Type B pancreatic cell (in vitro differentiated cells): ENCODE data around the gene GNA15. TPM values are rescaled to one million over a fixed set of nuclear protein-coding genes. Genes with fewer than 3 reads are reported as not detected.
"Not testable (repeated sequence)": the region's sequence is repeated elsewhere in the genome, so short reads cannot be mapped to it uniquely, and the experiment has no call there.

Experiments
- DNase-seq: peaks from one replicate; pipeline ENCODE4 v3.0.0; 2021; ENCODE audit warnings: mixed read lengths; ENCODE audit not compliant: unreplicated experiment; ENCODE audit errors: extremely low spot score
- H3K27ac Mint-ChIP-seq: 2 replicates; pipeline ENCODE4 v1.8.0; 2021; ENCODE audit warnings: mild to moderate bottlenecking, mixed read lengths
- H3K27me3 Mint-ChIP-seq: 2 replicates; pipeline ENCODE4 v1.8.0; 2021; ENCODE audit warnings: mixed read lengths
- H3K36me3 Mint-ChIP-seq: 2 replicates; pipeline ENCODE4 v1.8.0; 2021; ENCODE audit warnings: mixed read lengths
- H3K4me1 Mint-ChIP-seq: one replicate; pipeline ENCODE4 v1.8.0; 2021; ENCODE audit warnings: mixed read lengths; ENCODE audit not compliant: unreplicated experiment
- H3K4me3 Mint-ChIP-seq: 2 replicates; pipeline ENCODE4 v1.8.0; 2021; ENCODE audit warnings: mild to moderate bottlenecking, mixed read lengths
- H3K9me3 Mint-ChIP-seq: 2 replicates; pipeline ENCODE4 v1.8.0; 2021; ENCODE audit warnings: mixed read lengths
- CTCF ChIP-seq: fragments of 200-600 bp; sonication (generic); conservative IDR thresholded peaks from 2 replicates; pipeline ENCODE4 v1.5.0; 2021; ENCODE audit warnings: antibody characterized with exemption, mild to moderate bottlenecking
- total RNA-seq: library from RNA; stranded (reverse); gene quantifications from 2 replicates; pipeline ENCODE4 v1.2.1, GENCODE V29; 2021; ENCODE audit warnings: low replicate concordance

Gene GNA15
- total RNA-seq, 1 donor from 2014 or later, result 1.6 TPM

GRCh38 chr19:3167533-3168272, 31.9 kb downstream of the GNA15 start:
- Mint-ChIP-seq H3K9me3 (no peaks in the 10 kb centered on the region), H3K4me3 (no peak overlapping the region), H3K36me3 (no peaks in the 10 kb centered on the region), H3K4me1 (peaks cover 6% of the 10 kb centered on the region), H3K27me3 (peaks cover 15% of the 10 kb centered on the region), H3K27ac (no peak overlapping the region)
- TF ChIP-seq CTCF, result no peak
- DNase-seq, result no peak

GRCh38 chr19:3171894-3172672, 36.2 kb downstream of the GNA15 start:
- H3K36me3 Mint-ChIP-seq, result no peaks in the 10 kb centered on the region
- H3K9me3 Mint-ChIP-seq, result no peaks in the 10 kb centered on the region
- H3K4me3 Mint-ChIP-seq, result no peak overlapping the region
- H3K4me1 Mint-ChIP-seq, result no peaks in the 10 kb centered on the region
- no peak for TF ChIP-seq CTCF
- no peak overlapping the region for H3K27ac Mint-ChIP-seq
- DNase-seq, result no peak
- H3K27me3 Mint-ChIP-seq, result peaks cover 5% of the 10 kb centered on the region

GRCh38 chr19:3172673-3173000, 36.8 kb downstream of the GNA15 start:
- H3K4me1 Mint-ChIP-seq, H3K36me3 Mint-ChIP-seq, H3K27ac Mint-ChIP-seq, H3K27me3 Mint-ChIP-seq, H3K4me3 Mint-ChIP-seq, H3K9me3 Mint-ChIP-seq, DNase-seq: not testable (repeated sequence)

- DNase-seq, result no peak
- TF ChIP-seq CTCF, result no peak
- no peak overlapping the region for H3K4me3 Mint-ChIP-seq
- no peaks in the 10 kb centered on the region for H3K36me3 Mint-ChIP-seq
- peak overlapping the region; percentile 80 for H3K27ac Mint-ChIP-seq
- H3K9me3 Mint-ChIP-seq, result no peaks in the 10 kb centered on the region
- no peaks in the 10 kb centered on the region for H3K27me3 Mint-ChIP-seq
- H3K4me1 Mint-ChIP-seq, result no peaks in the 10 kb centered on the region
These were observed 40.2 kb downstream of the GNA15 start for GRCh38 chr19:3175781-3176714.

GRCh38 chr19:3176715-3177501, 41.1 kb downstream of the GNA15 start:
- Mint-ChIP-seq H3K27ac (peak overlapping the region; percentile 72), H3K4me3 (peak overlapping the region; percentile 22), H3K36me3 (no peaks in the 10 kb centered on the region), H3K27me3 (no peaks in the 10 kb centered on the region), H3K9me3 (no peaks in the 10 kb centered on the region), H3K4me1 (no peaks in the 10 kb centered on the region)
- no peak for TF ChIP-seq CTCF
- peak; percentile 68 for DNase-seq
